Natural killer cell (primary cell): Measurements from ENCODE around the gene RNF186. TPM values are rescaled to one million over a fixed set of nuclear protein-coding genes. Genes with fewer than 3 reads are reported as not detected.

ENCODE experiments used
- ATAC-seq, 3 donors: fragments of 150-1000 bp in 2 of 3; fragments of 200-7000 bp in 1 of 3; cut with Tn5 transposase; 1 replicate in 1 of 3; 2 replicates in 2 of 3; pipeline ENCODE4 v1.10.0; 2021; ENCODE audit warnings: mild to moderate bottlenecking in 2 of 3, moderate library complexity in 2 of 3
- DNase-seq, 2 donors: peaks; one replicate each; pipeline versions ENCODE4 v3.0.0 to v3.0.0-alpha.2; 2013 to 2021; ENCODE audit warnings: mixed read lengths in 1 of 2
- H3K27ac ChIP-seq: one replicate; pipeline ENCODE4 v1.5.1; 2013; ENCODE audit warnings: mild to moderate bottlenecking, low read length
- H3K27me3 ChIP-seq: one replicate; pipeline ENCODE4 v1.6.1; 2013; ENCODE audit warnings: low read length; ENCODE audit not compliant: control insufficient read depth, insufficient read depth
- H3K36me3 ChIP-seq: one replicate; pipeline ENCODE4 v1.6.1; 2013; ENCODE audit warnings: low read length; ENCODE audit not compliant: control insufficient read depth, insufficient read depth
- H3K4me1 ChIP-seq: one replicate; pipeline ENCODE4 v1.6.1; 2013; ENCODE audit warnings: low read length; ENCODE audit not compliant: control insufficient read depth, insufficient read depth
- H3K4me3 ChIP-seq: one replicate; pipeline ENCODE4 v1.5.1; 2013; ENCODE audit warnings: low read length
- H3K9me3 ChIP-seq: one replicate; pipeline ENCODE4 v1.6.1; 2013; ENCODE audit warnings: low read length; ENCODE audit not compliant: control insufficient read depth, insufficient read depth
- H3K27ac Mint-ChIP-seq, 2 donors: one replicate each; pipeline ENCODE4 v1.8.0; 2022; ENCODE audit warnings: mild to moderate bottlenecking in 2 of 2, mixed read lengths in 2 of 2, moderate library complexity in 1 of 2
- H3K27me3 Mint-ChIP-seq, 2 donors: one replicate each; pipeline ENCODE4 v1.8.0; 2022; ENCODE audit warnings: low read depth in 2 of 2, mixed read lengths in 2 of 2
- H3K36me3 Mint-ChIP-seq: one replicate; pipeline ENCODE4 v1.8.0; 2022; ENCODE audit warnings: mixed read lengths
- H3K4me1 Mint-ChIP-seq, 2 donors: one replicate each; pipeline ENCODE4 v1.8.0; 2022; ENCODE audit warnings: mixed read lengths in 2 of 2
- H3K4me3 Mint-ChIP-seq: one replicate; pipeline ENCODE4 v1.8.0; 2022; ENCODE audit warnings: mild to moderate bottlenecking, moderate library complexity, mixed read lengths
- H3K9me3 Mint-ChIP-seq, 2 donors: one replicate each; pipeline ENCODE4 v1.8.0; 2022; ENCODE audit warnings: mixed read lengths in 2 of 2
- WGBS: methylation state at CpG from one replicate; pipeline ENCODE4 v1.1.7; 2013; ENCODE audit warnings: missing lambda C conversion rate; ENCODE audit not compliant: insufficient coverage; 5-methylcytosine and 5-hydroxymethylcytosine counted together
- intact Hi-C: fragments of 100-400 bp; cut with micrococcal nuclease; formaldehyde crosslinking; loops from one replicate; pipeline ENCODE4 v1.14.2; 2022
- total RNA-seq, 4 donors: library from RNA; stranded (reverse); fragments of 120-200 nt in 1 of 4; gene quantifications; one replicate each; pipeline versions ENCODE4 v1.2.3 to v1.2.4, GENCODE V29; 2013 to 2022
- TF ChIP-seq, protein P1 (sequence below): fragments of 200-600 bp; IDR thresholded peaks from one replicate; pipeline ENCODE4 v1.8.0; 2022; ENCODE audit warnings: antibody characterized with exemption

Gene RNF186
- total RNA-seq, 3 donors from 2014 or later (not counting 1 experiment from before 2014, with no cell fraction given): not detected

DNA sequence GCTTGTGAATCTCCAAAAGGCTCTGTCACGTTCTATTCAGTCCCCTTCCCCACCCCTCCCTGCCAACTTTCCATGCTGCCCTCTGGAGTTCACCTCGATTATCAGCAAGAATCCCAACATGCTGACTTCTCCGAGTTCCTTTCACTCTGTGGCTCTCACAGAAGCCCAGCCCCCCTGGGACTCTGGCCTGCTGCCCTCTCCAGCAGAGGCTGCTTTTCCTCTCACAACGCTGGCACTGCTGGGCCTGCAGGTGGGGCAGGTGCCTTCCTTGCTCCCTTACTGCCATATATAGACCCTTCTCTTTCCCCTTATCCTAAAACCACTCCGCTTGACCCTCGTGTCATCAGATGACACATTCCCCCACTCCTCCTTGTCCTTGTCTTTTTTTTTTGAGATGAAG lies 10.2 kb upstream of the RNF186 start:
- WGBS: 40% methylated on average over 6 of the region's 6 CpGs
- Mint-ChIP-seq H3K4me3 (no peak overlapping the region), H3K4me1 (peaks cover 0 to 5% of the 10 kb centered on the region in 2 donors), H3K9me3 (no peaks in the 10 kb centered on the region), H3K27me3 (peaks cover 34% of the 10 kb centered on the region in 2 donors), H3K27ac (no peak overlapping the region), H3K36me3 (no peaks in the 10 kb centered on the region)
- TF ChIP-seq, protein P1, sequence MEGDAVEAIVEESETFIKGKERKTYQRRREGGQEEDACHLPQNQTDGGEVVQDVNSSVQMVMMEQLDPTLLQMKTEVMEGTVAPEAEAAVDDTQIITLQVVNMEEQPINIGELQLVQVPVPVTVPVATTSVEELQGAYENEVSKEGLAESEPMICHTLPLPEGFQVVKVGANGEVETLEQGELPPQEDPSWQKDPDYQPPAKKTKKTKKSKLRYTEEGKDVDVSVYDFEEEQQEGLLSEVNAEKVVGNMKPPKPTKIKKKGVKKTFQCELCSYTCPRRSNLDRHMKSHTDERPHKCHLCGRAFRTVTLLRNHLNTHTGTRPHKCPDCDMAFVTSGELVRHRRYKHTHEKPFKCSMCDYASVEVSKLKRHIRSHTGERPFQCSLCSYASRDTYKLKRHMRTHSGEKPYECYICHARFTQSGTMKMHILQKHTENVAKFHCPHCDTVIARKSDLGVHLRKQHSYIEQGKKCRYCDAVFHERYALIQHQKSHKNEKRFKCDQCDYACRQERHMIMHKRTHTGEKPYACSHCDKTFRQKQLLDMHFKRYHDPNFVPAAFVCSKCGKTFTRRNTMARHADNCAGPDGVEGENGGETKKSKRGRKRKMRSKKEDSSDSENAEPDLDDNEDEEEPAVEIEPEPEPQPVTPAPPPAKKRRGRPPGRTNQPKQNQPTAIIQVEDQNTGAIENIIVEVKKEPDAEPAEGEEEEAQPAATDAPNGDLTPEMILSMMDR: no peak
- DNase-seq (no peak), ATAC-seq (no peak)
- Histone ChIP-seq H3K27me3 (no peaks in the 10 kb centered on the region), H3K4me3 (no peak overlapping the region), H3K36me3 (no peaks in the 10 kb centered on the region), H3K9me3 (no peaks in the 10 kb centered on the region), H3K27ac (no peak overlapping the region), H3K4me1 (no peaks in the 10 kb centered on the region)
- intact Hi-C loops: no loop called here

DNA sequence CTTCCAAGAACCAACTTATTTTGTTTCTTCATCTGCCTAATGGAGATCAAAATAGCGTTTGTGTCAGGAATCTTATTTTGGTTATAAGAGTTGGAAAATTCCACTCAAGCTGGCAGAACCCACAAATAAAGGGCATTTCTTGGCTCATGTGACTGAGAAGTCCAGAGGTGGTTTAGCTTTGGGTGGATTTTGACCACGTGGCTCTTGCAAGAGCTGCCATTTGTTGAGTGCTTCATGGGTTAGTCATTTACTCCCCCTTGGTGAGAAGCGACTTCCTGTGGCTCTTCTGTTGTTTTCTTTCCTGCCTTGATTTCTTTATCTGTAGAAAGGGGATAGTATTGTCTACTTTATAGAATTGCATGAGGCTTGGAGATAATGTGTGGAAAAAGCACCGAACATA lies 9.5 kb upstream of the RNF186 start:
- peaks cover 0 to 5% of the 10 kb centered on the region in 2 donors for H3K4me1 Mint-ChIP-seq
- TF ChIP-seq, protein P1: no peak
- intact Hi-C loops: no loop called here
- H3K27me3 ChIP-seq: no peaks in the 10 kb centered on the region
- ATAC-seq (no peak), DNase-seq (no peak)
- H3K9me3 Mint-ChIP-seq: no peaks in the 10 kb centered on the region
- no peak overlapping the region for H3K27ac ChIP-seq
- H3K9me3 ChIP-seq: no peaks in the 10 kb centered on the region
- H3K27me3 Mint-ChIP-seq: peaks cover 33 to 34% of the 10 kb centered on the region in 2 donors
- H3K4me1 ChIP-seq: no peaks in the 10 kb centered on the region
- H3K4me3 Mint-ChIP-seq: no peak overlapping the region
- WGBS: 68% methylated on average over 4 of the region's 4 CpGs
- no peak overlapping the region for H3K27ac Mint-ChIP-seq
- H3K36me3 ChIP-seq: no peaks in the 10 kb centered on the region
- no peaks in the 10 kb centered on the region for H3K36me3 Mint-ChIP-seq
- no peak overlapping the region for H3K4me3 ChIP-seq

DNA sequence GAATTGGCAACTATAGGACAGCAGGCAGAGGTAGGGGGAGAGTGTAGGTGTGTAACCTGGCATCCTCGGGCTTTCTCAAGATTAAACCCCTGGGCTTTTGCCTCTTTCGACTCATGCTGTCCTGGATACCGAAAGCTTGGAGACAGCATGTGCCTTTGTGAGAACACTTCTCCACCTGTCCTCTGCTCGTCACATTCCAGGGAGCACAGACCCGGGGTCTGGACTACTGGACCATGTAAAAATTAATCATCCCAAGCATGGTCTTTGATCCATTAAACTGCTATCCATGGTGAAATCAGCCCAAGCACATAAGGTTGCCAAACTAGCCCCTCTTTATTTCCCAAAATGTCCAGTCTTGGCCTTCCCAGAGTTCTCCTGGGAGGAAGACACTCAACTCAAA lies 9.0 kb upstream of the RNF186 start:
- no peaks in the 10 kb centered on the region for H3K36me3 ChIP-seq
- no peaks in the 10 kb centered on the region for H3K9me3 ChIP-seq
- intact Hi-C loops: no loop called here
- no peak for ATAC-seq
- no peaks in the 10 kb centered on the region for H3K4me1 ChIP-seq
- Mint-ChIP-seq H3K27ac (no peak overlapping the region), H3K9me3 (no peaks in the 10 kb centered on the region), H3K27me3 (peaks cover 30 to 33% of the 10 kb centered on the region in 2 donors), H3K4me1 (peaks cover 0 to 5% of the 10 kb centered on the region in 2 donors), H3K36me3 (no peaks in the 10 kb centered on the region), H3K4me3 (no peak overlapping the region)
- 76% methylated on average over 5 of the region's 5 CpGs for WGBS
- no peak for DNase-seq
- H3K4me3 ChIP-seq: no peak overlapping the region
- H3K27me3 ChIP-seq: no peaks in the 10 kb centered on the region
- no peak overlapping the region for H3K27ac ChIP-seq
- TF ChIP-seq, protein P1: no peak

DNA sequence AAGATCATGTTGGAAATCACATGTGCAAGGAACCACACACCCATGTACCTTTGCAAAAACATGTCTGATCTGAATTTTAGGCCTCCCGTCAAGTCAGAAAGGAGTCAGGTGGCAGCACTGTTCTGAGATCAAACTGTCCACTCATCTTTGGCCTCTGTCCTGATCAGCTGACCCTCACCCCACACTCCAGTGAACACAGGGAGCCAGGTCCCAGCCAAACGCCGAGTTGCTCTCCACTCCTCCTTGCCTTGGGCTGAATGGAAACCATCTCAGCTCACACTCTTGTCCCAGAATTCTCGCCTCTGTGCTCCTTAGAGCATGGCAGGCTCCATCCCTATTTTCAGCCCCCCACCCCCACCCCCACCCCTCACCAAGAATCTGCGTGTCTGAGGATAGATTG lies 4.6 kb upstream of the RNF186 start:
- H3K4me3 Mint-ChIP-seq: no peak overlapping the region
- no peak for ATAC-seq
- Histone ChIP-seq H3K27me3 (no peaks in the 10 kb centered on the region), H3K9me3 (no peaks in the 10 kb centered on the region), H3K4me1 (no peaks in the 10 kb centered on the region), H3K4me3 (no peak overlapping the region), H3K27ac (no peak overlapping the region), H3K36me3 (no peaks in the 10 kb centered on the region)
- TF ChIP-seq, protein P1: no peak
- H3K27ac Mint-ChIP-seq: no peak overlapping the region
- WGBS: 73% methylated on average over 4 of the region's 5 CpGs
- no peak for DNase-seq
- H3K4me1 Mint-ChIP-seq: peaks cover 0 to 4% of the 10 kb centered on the region in 2 donors
- H3K27me3 Mint-ChIP-seq: peaks cover 10 to 14% of the 10 kb centered on the region in 2 donors
- intact Hi-C loops: no loop called here
- no peaks in the 10 kb centered on the region for H3K9me3 Mint-ChIP-seq
- no peaks in the 10 kb centered on the region for H3K36me3 Mint-ChIP-seq
